Small intestine (tissue), 7 donors: Measurements from ENCODE around the gene CHST8. TPM values are rescaled to one million over a fixed set of nuclear protein-coding genes. Genes with fewer than 3 reads are reported as not detected.

Experiments
- DNase-seq, 2 donors: peaks; one replicate each; pipeline versions ENCODE4 v3.0.0 to v3.0.0-alpha.2; 2013
- FAIRE-seq: peaks from 2 replicates; lab custom pipeline; 2012; peaks lifted over from hg19 to GRCh38; lab: Jason Lieb, UNC
- H3K27ac ChIP-seq, 3 donors: one replicate each; pipeline ENCODE4 v1.5.1; 2013; ENCODE audit warnings: low read length in 2 of 3, mild to moderate bottlenecking in 2 of 3, control low read depth in 1 of 3, inconsistent platforms in 1 of 3, low read depth in 1 of 3, moderate library complexity in 1 of 3
- H3K27me3 ChIP-seq, 3 donors: one replicate each; pipeline ENCODE4 v1.6.1; 2013; ENCODE audit warnings: low read length in 3 of 3, inconsistent platforms in 1 of 3; ENCODE audit not compliant: control insufficient read depth in 3 of 3, insufficient read depth in 3 of 3
- H3K36me3 ChIP-seq, 3 donors: one replicate each; pipeline ENCODE4 v1.6.1; 2013; ENCODE audit warnings: low read length in 3 of 3, inconsistent platforms in 1 of 3, low read depth in 1 of 3, mild to moderate bottlenecking in 1 of 3, moderate library complexity in 1 of 3; ENCODE audit not compliant: control insufficient read depth in 3 of 3, insufficient read depth in 2 of 3
- H3K4me1 ChIP-seq, 3 donors: one replicate each; pipeline ENCODE4 v1.6.1; 2013; ENCODE audit warnings: low read length in 2 of 3, inconsistent platforms in 1 of 3, low read depth in 1 of 3, mild to moderate bottlenecking in 1 of 3, moderate library complexity in 1 of 3; ENCODE audit not compliant: control insufficient read depth in 3 of 3, insufficient read depth in 2 of 3
- H3K4me3 ChIP-seq, 3 donors: one replicate each; pipeline ENCODE4 v1.5.1; 2013; ENCODE audit warnings: low read length in 3 of 3, control low read depth in 1 of 3, inconsistent platforms in 1 of 3, low read depth in 1 of 3, mild to moderate bottlenecking in 1 of 3, moderate library complexity in 1 of 3
- H3K9me3 ChIP-seq, 2 donors: one replicate each; pipeline ENCODE4 v1.6.1; 2013; ENCODE audit warnings: low read depth in 1 of 2, low read length in 1 of 2; ENCODE audit not compliant: control insufficient read depth in 2 of 2, insufficient read depth in 1 of 2
- WGBS, 3 donors: extraction: QIAGEN DNeasy Blood & Tissue Kit; methylation state at CpG; one replicate each; pipeline ENCODE4 v1.1.7; 2013; 5-methylcytosine and 5-hydroxymethylcytosine counted together
- polyA plus RNA-seq, 4 donors: library from polyadenylated mRNA; stranded (reverse) in 3 of 4; unstranded in 1 of 4; fragments of 200-250 nt in 3 of 4; fragments of 120-200 nt in 1 of 4; gene quantifications; one replicate each; pipeline versions ENCODE4 v1.2.1 to v1.2.3, GENCODE V29; 2013
- donor health status: healthy with polysubstance abuse.
- donor health status: control.
- donor health status: control.
- donor health status: Bipolar disorder and iron deficiency.
- donor health status: healthy.

The CHST8 gene
- polyA plus RNA-seq, 4 donors = 0.21 to 0.54 TPM; not detected in 2

DNA sequence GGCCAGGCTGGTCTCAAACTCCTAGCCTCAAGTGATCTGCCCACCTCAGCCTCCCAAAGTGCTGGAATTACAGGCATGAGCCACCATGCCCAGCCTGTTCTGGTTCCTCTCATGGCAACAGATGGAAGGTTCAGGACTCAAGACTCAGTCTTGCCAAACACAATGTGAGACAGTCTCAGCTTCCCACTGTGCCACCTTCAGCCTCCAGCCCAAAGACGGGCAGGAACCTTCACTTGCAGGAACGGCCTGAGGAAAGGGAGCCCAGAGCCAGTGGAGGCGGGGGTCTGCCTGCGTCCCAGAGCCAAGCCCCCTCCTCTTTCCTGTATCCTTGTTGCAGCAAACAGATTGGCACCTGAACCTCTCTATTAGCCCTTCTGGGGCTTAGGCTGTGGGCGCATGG, 2.9 kb upstream of the CHST8 start:
- DNase-seq = no peak
- no peak for FAIRE-seq
- Histone ChIP-seq H3K9me3 (no peaks in the 10 kb centered on the region), H3K27me3 (peaks cover 15 to 40% (median 29%) of the 10 kb centered on the region in 3 donors), H3K27ac (no peak overlapping the region), H3K36me3 (no peaks in the 10 kb centered on the region), H3K4me1 (no peaks in the 10 kb centered on the region), H3K4me3 (no peak overlapping the region)
- WGBS, 3 donors = 75 to 78% (median 78%) methylated on average over 5 of the region's 5 CpGs

DNA sequence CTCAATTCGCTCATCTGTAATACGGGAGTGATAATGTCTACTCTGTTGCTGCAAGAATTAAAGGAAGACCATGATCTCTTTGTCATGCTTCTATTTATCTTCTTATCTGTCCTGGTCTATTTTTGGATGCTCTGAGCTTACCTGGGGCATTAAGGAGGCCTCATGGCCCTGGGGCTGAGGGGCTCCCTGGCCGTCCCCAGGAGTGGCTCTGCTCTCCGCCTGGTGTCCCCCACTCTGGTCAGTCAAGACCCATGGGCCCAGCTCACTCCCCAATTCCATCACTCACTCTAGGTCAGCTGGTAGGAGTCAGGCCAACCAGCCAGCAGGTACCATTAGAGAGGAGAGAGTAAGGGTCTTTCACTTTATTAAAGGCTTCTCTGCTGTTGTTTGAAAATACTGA, 1.1 kb upstream of the CHST8 start:
- no peaks in the 10 kb centered on the region for H3K9me3 ChIP-seq
- H3K4me1 ChIP-seq = no peaks in the 10 kb centered on the region
- DNase-seq (no peak), FAIRE-seq (no peak)
- WGBS, 3 donors = 84 to 89% (median 84%) methylated on average over 4 of the region's 4 CpGs
- H3K4me3 ChIP-seq = no peak overlapping the region
- H3K27ac ChIP-seq = no peak overlapping the region
- no peaks in the 10 kb centered on the region for H3K36me3 ChIP-seq
- peaks cover 13 to 51% (median 29%) of the 10 kb centered on the region in 3 donors for H3K27me3 ChIP-seq

DNA sequence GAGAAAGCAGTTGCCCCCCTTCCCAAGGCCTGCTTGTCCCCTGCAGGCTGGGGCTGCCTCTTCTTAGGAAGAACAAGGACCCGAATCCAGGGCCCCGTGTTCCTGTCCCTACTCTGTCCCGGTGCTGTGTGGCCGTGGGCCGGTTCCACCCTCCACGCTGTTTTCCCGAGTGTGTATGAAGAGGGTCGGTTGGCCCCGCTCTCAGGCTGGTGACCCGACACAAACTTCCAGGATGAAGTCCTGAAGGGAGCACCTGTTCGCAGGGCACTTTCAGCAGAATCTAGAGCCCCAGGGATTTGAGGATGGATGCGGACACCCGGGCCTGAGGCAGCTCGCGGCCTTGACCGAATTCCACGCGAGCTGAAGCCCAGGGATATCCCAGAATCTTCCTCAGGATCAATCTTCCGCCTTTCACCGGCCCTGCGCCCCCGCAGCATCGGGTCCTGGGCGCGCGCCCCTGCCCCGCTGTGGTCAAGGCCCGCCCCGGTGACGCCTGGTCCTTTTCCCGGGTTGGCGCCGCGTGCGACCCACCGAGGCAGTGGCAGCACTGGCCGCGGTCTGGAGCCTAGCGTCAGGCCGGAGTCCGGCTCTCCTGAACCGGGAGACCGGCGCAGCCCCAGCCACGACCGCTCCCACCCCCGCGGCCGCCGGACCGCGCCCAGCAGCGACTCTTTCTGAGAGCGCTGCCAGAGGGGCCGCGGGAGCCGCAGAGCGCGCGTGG, 528 bp upstream of the CHST8 start:
- 13 to 24% (median 20%) methylated on average over 45 to 60 of the region's 60 CpGs for WGBS, 3 donors
- H3K27me3 ChIP-seq = peaks cover 13 to 54% (median 29%) of the 10 kb centered on the region in 3 donors
- FAIRE-seq = no peak

DNA sequence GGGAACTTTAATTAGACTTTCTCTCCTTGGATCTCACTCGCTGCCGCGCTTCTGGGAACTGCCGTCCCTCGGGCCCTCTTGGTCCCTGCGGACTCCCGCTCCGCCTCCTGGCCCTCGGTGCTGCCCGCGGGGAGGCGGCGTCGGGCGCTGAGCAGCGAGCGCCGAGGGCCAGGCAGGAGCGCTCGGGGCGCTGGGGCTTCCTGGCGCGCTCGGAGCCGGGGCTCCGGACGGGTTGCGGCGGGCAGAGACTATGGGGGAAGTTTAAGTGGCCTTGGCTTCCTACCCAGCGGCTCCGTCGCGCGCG, 704 bp downstream of the CHST8 start:
- H3K36me3 ChIP-seq = no peaks in the 10 kb centered on the region
- no peak for FAIRE-seq
- peaks cover 13 to 54% (median 33%) of the 10 kb centered on the region in 3 donors for H3K27me3 ChIP-seq
- DNase-seq = no peak
- H3K4me3 ChIP-seq = peak overlapping the region in 1 of 3 donors; percentile 39
- WGBS, 3 donors = 2 to 5% (median 3%) methylated on average over 24 to 35 of the region's 35 CpGs
- no peak overlapping the region for H3K27ac ChIP-seq
- no peaks in the 10 kb centered on the region for H3K9me3 ChIP-seq
- no peaks in the 10 kb centered on the region for H3K4me1 ChIP-seq

More for the DNA sequence above, 528 bp upstream of the CHST8 start:
- H3K9me3 ChIP-seq = no peaks in the 10 kb centered on the region
- no peak for DNase-seq
- no peak overlapping the region for H3K27ac ChIP-seq
- H3K36me3 ChIP-seq = no peaks in the 10 kb centered on the region
- H3K4me3 ChIP-seq = peak overlapping the region in 1 of 3 donors; percentile 39
- no peaks in the 10 kb centered on the region for H3K4me1 ChIP-seq

GRCh38 chr19:33622809-33623511, 1.2 kb downstream of the CHST8 start:
- H3K27me3 ChIP-seq = peaks cover 13 to 54% (median 32%) of the 10 kb centered on the region in 3 donors
- no peak for DNase-seq
- no peak for FAIRE-seq

DNA sequence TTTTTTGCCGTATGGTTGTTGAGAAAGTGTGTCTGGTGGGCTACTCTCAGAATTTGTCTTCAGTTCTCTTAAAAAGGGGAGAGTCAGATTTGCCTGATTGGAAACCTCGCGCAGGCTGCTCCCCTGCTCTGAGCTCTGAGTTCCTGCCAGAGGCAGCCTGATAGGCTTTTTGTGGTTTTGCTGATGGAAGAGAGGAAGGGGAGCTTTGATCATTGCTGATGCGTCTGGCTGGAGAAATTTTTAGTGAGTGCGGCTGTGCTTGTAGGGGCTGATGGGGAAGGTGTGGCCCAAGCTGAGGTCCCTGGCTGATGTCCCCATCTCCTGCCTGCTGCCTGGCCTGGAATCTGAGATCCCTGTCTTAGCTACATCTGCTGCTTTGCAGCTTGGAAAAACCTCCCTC, 2.8 kb downstream of the CHST8 start:
- Histone ChIP-seq H3K9me3 (no peaks in the 10 kb centered on the region), H3K27me3 (peaks cover 13 to 49% (median 35%) of the 10 kb centered on the region in 3 donors)

More at GRCh38 chr19:33622809-33623511, 1.2 kb downstream of the CHST8 start:
- Histone ChIP-seq H3K4me1 (no peaks in the 10 kb centered on the region), H3K4me3 (no peak overlapping the region), H3K27ac (no peak overlapping the region), H3K9me3 (no peaks in the 10 kb centered on the region), H3K36me3 (no peaks in the 10 kb centered on the region)
- WGBS, 3 donors = 2 to 7% (median 6%) methylated on average over 50 to 64 of the region's 64 CpGs

DNA sequence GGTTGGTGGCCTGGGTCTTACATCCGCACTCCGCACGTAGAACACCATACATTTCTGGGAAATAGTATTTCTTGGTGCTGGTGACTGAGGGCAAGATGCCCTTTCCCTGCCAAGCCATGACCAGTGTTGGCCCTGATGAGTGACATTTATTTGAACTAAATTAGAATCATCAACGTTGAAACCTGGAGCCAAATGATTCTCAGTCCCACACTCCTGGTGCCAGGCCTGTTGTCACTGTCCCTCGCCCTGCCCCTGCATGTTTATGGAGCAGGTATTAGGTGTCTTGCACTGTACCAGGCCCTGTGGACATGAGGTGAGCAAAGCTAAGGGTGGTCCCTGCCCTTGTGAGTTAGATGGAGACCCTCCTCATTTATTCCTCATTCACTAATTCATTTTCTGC, 5.8 kb downstream of the CHST8 start:
- peaks cover 8 to 27% (median 21%) of the 10 kb centered on the region in 3 donors for H3K27me3 ChIP-seq
- no peak overlapping the region for H3K27ac ChIP-seq
- H3K4me1 ChIP-seq = no peaks in the 10 kb centered on the region
- WGBS, 3 donors = 69 to 74% (median 74%) methylated on average over 5 of the region's 5 CpGs
- H3K4me3 ChIP-seq = no peak overlapping the region
- H3K9me3 ChIP-seq = no peaks in the 10 kb centered on the region
- no peak for FAIRE-seq
- no peak for DNase-seq
- no peaks in the 10 kb centered on the region for H3K36me3 ChIP-seq

More for the DNA sequence above, 2.8 kb downstream of the CHST8 start:
- H3K4me1 ChIP-seq = no peaks in the 10 kb centered on the region
- no peak overlapping the region for H3K4me3 ChIP-seq
- no peaks in the 10 kb centered on the region for H3K36me3 ChIP-seq
- DNase-seq = no peak
- WGBS, 3 donors = 49 to 65% (median 63%) methylated on average over 5 of the region's 5 CpGs
- no peak for FAIRE-seq
- H3K27ac ChIP-seq = no peak overlapping the region

GRCh38 chr19:33627962-33628839, 6.4 kb downstream of the CHST8 start:
- WGBS, 3 donors = 72 to 76% (median 73%) methylated on average over 12 of the region's 12 CpGs
- FAIRE-seq (no peak), DNase-seq (no peak)
- Histone ChIP-seq H3K27me3 (peaks cover 3 to 20% (median 19%) of the 10 kb centered on the region in 3 donors), H3K36me3 (no peaks in the 10 kb centered on the region), H3K27ac (no peak overlapping the region), H3K9me3 (no peaks in the 10 kb centered on the region), H3K4me3 (no peak overlapping the region), H3K4me1 (no peaks in the 10 kb centered on the region)
